HL-60 (cell line): ENCODE data around the gene CDR2L.

ENCODE experiments used
- SPI1 ChIP-seq: IDR thresholded peaks from 2 replicates; pipeline ENCODE4 v1.6.1; 2012; ENCODE audit warnings: low read depth, mild to moderate bottlenecking, borderline replicate concordance
- TF ChIP-seq, protein P1 (sequence below): IDR thresholded peaks from one replicate; pipeline ENCODE4 v1.5.1; 2011; ENCODE audit warnings: low read length, control low read depth, inconsistent platforms; ENCODE audit not compliant: insufficient read depth

DNA sequence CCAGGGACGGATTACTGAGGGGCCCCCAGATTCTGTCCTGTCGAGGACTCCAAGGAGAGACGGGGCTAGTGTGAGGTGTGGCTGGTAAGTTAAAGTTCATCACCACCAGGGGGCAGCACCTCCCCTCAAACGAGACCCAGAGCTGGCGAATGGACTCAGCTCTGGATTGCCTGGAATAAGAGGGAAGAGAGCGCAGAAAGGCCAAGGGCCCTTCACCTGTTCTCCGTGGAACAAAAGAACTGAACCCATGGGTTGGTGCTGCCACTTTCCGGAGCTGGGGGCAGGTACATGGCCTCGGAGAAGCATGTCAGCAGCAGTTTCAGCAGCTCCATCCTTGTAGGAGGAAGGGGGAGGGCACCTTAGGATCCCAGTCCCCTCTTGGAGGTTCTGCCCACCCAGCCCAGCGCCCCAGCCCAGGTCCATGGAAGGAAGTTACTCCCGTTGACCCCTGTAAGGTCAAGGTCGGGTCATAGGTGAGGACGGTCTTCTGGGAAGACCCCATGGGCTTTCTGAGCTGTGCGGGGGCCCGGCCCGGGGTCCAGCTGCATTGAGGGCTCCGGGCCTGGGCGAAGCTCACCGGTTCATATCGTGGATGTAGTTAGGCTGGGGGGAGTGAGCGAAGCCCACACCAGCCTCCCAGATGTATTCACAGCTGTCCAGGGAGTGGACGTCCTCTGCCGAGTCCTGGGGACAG lies 25.6 kb upstream of the CDR2L start:
- TF ChIP-seq, protein P1, sequence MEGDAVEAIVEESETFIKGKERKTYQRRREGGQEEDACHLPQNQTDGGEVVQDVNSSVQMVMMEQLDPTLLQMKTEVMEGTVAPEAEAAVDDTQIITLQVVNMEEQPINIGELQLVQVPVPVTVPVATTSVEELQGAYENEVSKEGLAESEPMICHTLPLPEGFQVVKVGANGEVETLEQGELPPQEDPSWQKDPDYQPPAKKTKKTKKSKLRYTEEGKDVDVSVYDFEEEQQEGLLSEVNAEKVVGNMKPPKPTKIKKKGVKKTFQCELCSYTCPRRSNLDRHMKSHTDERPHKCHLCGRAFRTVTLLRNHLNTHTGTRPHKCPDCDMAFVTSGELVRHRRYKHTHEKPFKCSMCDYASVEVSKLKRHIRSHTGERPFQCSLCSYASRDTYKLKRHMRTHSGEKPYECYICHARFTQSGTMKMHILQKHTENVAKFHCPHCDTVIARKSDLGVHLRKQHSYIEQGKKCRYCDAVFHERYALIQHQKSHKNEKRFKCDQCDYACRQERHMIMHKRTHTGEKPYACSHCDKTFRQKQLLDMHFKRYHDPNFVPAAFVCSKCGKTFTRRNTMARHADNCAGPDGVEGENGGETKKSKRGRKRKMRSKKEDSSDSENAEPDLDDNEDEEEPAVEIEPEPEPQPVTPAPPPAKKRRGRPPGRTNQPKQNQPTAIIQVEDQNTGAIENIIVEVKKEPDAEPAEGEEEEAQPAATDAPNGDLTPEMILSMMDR = peak; percentile 42
- TF ChIP-seq SPI1 = no peak
